H1 (cell line): ENCODE measurements around the gene C1QTNF1. TPM values are rescaled to one million over a fixed set of nuclear protein-coding genes. Genes with fewer than 3 reads are reported as not detected.

Source experiments
- CTCF ChIA-PET: fragments of 300-600 bp; sonication (Branson Sonifier 250); formaldehyde crosslinking; loops from one replicate; lab custom pipeline; 2021; ENCODE audit not compliant: partially characterized antibody; lab: Charles Lee
- POLR2A ChIA-PET: fragments of 300-600 bp; sonication (Branson Sonifier 250); formaldehyde crosslinking; loops from one replicate; lab custom pipeline; 2021; ENCODE audit warnings: inconsistent platforms; ENCODE audit not compliant: partially characterized antibody; lab: Charles Lee
- DNase-seq, 2 experiments: peaks; one replicate each; pipeline versions ENCODE4 v3.0.0 to v3.0.0-alpha.2; 2010 to 2022; ENCODE audit warnings: low spot score in 2 of 2, low read depth in 1 of 2, mixed read lengths in 1 of 2
- FAIRE-seq: peaks from 2 replicates; lab custom pipeline; 2011; peaks lifted over from hg19 to GRCh38; lab: Jason Lieb, UNC
- H2AFZ ChIP-seq: 2 replicates; pipeline ENCODE4 v1.8.1; 2012; ENCODE audit warnings: low read length, inconsistent platforms
- H2AK5ac ChIP-seq: 2 replicates; pipeline ENCODE4 v1.6.1; 2013; ENCODE audit warnings: low read depth, low read length
- H2BK120ac ChIP-seq: replicated peaks from 2 replicates; pipeline ENCODE3; 2013; ENCODE audit warnings: low read depth, low read length, inconsistent platforms
- H2BK12ac ChIP-seq: 2 replicates; pipeline ENCODE4 v1.6.1; 2013; ENCODE audit warnings: low read depth, low read length
- H2BK15ac ChIP-seq: 2 replicates; pipeline ENCODE4 v1.6.1; 2013; ENCODE audit warnings: low read length
- H2BK20ac ChIP-seq: 2 replicates; pipeline ENCODE4 v1.6.1; 2013; ENCODE audit warnings: low read length
- H2BK5ac ChIP-seq: 2 replicates; pipeline ENCODE4 v1.6.1; 2013; ENCODE audit warnings: low read depth, low read length
- H3K14ac ChIP-seq: 2 replicates; pipeline ENCODE4 v1.6.1; 2013; ENCODE audit warnings: inconsistent platforms; ENCODE audit not compliant: insufficient read length
- H3K18ac ChIP-seq: 2 replicates; pipeline ENCODE4 v1.6.1; 2013; ENCODE audit warnings: low read length; ENCODE audit errors: extremely low read depth
- H3K23ac ChIP-seq: 2 replicates; pipeline ENCODE4 v1.6.1; 2013; ENCODE audit warnings: inconsistent platforms; ENCODE audit not compliant: insufficient read length
- H3K23me2 ChIP-seq: 2 replicates; pipeline ENCODE4 v1.6.1; 2013; ENCODE audit warnings: low read depth, low read length
- H3K27ac ChIP-seq: 2 replicates; pipeline ENCODE4 v1.6.1; 2011; ENCODE audit warnings: low read depth, low read length, inconsistent platforms
- H3K27me3 ChIP-seq, 4 experiments: replicated peaks in 1 of 4; 1 replicate in 1 of 4; 2 replicates in 3 of 4; pipeline versions ENCODE4 v1.6.1 to v1.8.1; 2011 to 2013; ENCODE audit warnings: low read length in 3 of 4, mild to moderate bottlenecking in 3 of 4, inconsistent platforms in 2 of 4, mixed read lengths in 2 of 4, moderate library complexity in 1 of 4; ENCODE audit not compliant: control insufficient read depth in 3 of 4, insufficient read depth in 3 of 4; ENCODE audit errors: extremely low read depth in 1 of 4
- H3K36me3 ChIP-seq, 4 experiments: 2 replicates each; pipeline versions ENCODE4 v1.6.1 to v1.8.1; 2011 to 2013; ENCODE audit warnings: mild to moderate bottlenecking in 4 of 4, low read length in 3 of 4, moderate library complexity in 2 of 4, control low read depth in 1 of 4, inconsistent platforms in 1 of 4; ENCODE audit not compliant: insufficient read depth in 4 of 4, control insufficient read depth in 2 of 4
- H3K4ac ChIP-seq: replicated peaks from 2 replicates; pipeline ENCODE3; 2013; ENCODE audit warnings: low read length, low read depth, mixed read lengths, inconsistent platforms; ENCODE audit not compliant: insufficient read length
- H3K4me1 ChIP-seq, 4 experiments: replicated peaks in 1 of 4; 1 replicate in 1 of 4; 2 replicates in 3 of 4; pipeline versions ENCODE4 v1.6.1 to v1.8.1; 2011 to 2013; ENCODE audit warnings: low read length in 3 of 4, inconsistent platforms in 2 of 4, mixed read lengths in 1 of 4; ENCODE audit not compliant: insufficient read depth in 4 of 4, control insufficient read depth in 3 of 4
- H3K4me2 ChIP-seq, 2 experiments: 2 replicates each; pipeline versions ENCODE4 v1.6.1 to v1.8.1; 2011 to 2013; ENCODE audit warnings: low read depth in 2 of 2, low read length in 2 of 2, control low read depth in 1 of 2, inconsistent platforms in 1 of 2, mild to moderate bottlenecking in 1 of 2; ENCODE audit not compliant: insufficient read depth in 1 of 2
- H3K4me3 ChIP-seq, 4 experiments: fragments of 200-600, 300-600 bp in 1 of 4; sonication (generic), shearing (Covaris generic), sonication (Bioruptor Twin) in 1 of 4; 2 replicates each; pipeline versions ENCODE4 v1.5.1 to v1.8.1; 2011 to 2016; ENCODE audit warnings: low read length in 4 of 4, low read depth in 3 of 4, control low read depth in 2 of 4, inconsistent platforms in 2 of 4, mild to moderate bottlenecking in 2 of 4, mixed read lengths in 1 of 4, moderate library complexity in 1 of 4; ENCODE audit not compliant: insufficient read depth in 2 of 4; ENCODE audit errors: extremely low read depth in 1 of 4
- H3K56ac ChIP-seq: replicated peaks from 2 replicates; pipeline ENCODE3; 2013; ENCODE audit warnings: low read depth, mild to moderate bottlenecking, mixed read lengths, low read length, inconsistent platforms; ENCODE audit not compliant: insufficient read length
- H3K79me1 ChIP-seq: 2 replicates; pipeline ENCODE4 v1.6.1; 2013; ENCODE audit warnings: low read depth, low read length, control low read depth
- H3K79me2 ChIP-seq, 2 experiments: 2 replicates each; pipeline versions ENCODE4 v1.6.1 to v1.8.1; 2012 to 2013; ENCODE audit warnings: low read length in 2 of 2, mild to moderate bottlenecking in 2 of 2, inconsistent platforms in 1 of 2; ENCODE audit not compliant: insufficient read depth in 2 of 2, control insufficient read depth in 1 of 2
- H3K9ac ChIP-seq, 4 experiments: replicated peaks in 1 of 4; 1 replicate in 1 of 4; 2 replicates in 3 of 4; pipeline versions ENCODE4 v1.6.1 to v1.8.1; 2011 to 2013; ENCODE audit warnings: low read depth in 3 of 4, low read length in 3 of 4, control low read depth in 2 of 4, mild to moderate bottlenecking in 2 of 4, moderate library complexity in 2 of 4, inconsistent platforms in 1 of 4; ENCODE audit errors: extremely low read depth in 1 of 4
- H3K9me3 ChIP-seq, 2 experiments: 2 replicates each; pipeline versions ENCODE4 v1.6.1 to v1.8.1; 2012 to 2013; ENCODE audit warnings: mild to moderate bottlenecking in 2 of 2, moderate library complexity in 2 of 2, control low read depth in 1 of 2, inconsistent platforms in 1 of 2, low read depth in 1 of 2, low read length in 1 of 2, mixed read lengths in 1 of 2; ENCODE audit not compliant: insufficient read depth in 2 of 2
- H4K20me1 ChIP-seq, 2 experiments: replicated peaks in 1 of 2; 2 replicates each; pipeline versions ENCODE3 to v1.8.1; 2011 to 2013; ENCODE audit warnings: inconsistent platforms in 2 of 2, low read length in 2 of 2, mild to moderate bottlenecking in 1 of 2; ENCODE audit not compliant: insufficient read depth in 2 of 2, control insufficient read depth in 1 of 2
- H4K5ac ChIP-seq: 2 replicates; pipeline ENCODE4 v1.6.1; 2013; ENCODE audit warnings: low read length, low read depth, mixed read lengths, inconsistent platforms; ENCODE audit not compliant: insufficient read length
- H4K8ac ChIP-seq: 2 replicates; pipeline ENCODE4 v1.8.0; 2013; ENCODE audit warnings: mild to moderate bottlenecking, moderate library complexity, low read length, inconsistent platforms; ENCODE audit not compliant: insufficient read depth; ENCODE audit errors: extremely low read depth
- H4K91ac ChIP-seq: replicated peaks from 2 replicates; pipeline ENCODE3; 2013; ENCODE audit warnings: low read length, mixed read lengths, inconsistent platforms; ENCODE audit not compliant: insufficient read length
- CHD1 ChIP-seq: IDR thresholded peaks from 2 replicates; pipeline ENCODE4 v1.6.1; 2012; ENCODE audit warnings: low read depth, low read length, improper control_type of control experiment
- JUN ChIP-seq: IDR thresholded peaks from 2 replicates; pipeline ENCODE4 v1.6.1; 2011; ENCODE audit warnings: low read depth, mild to moderate bottlenecking, improper control_type of control experiment, low read length
- POU5F1 ChIP-seq: IDR thresholded peaks from 2 replicates; pipeline ENCODE4 v1.6.1; 2011; ENCODE audit warnings: low read depth, mild to moderate bottlenecking, low read length, moderate library complexity
- RBBP5 ChIP-seq: IDR thresholded peaks from 2 replicates; pipeline ENCODE4 v1.7.1; 2012; ENCODE audit warnings: low read depth, mild to moderate bottlenecking, inconsistent platforms, low read length, moderate library complexity, borderline replicate concordance
- SP4 ChIP-seq: IDR thresholded peaks from 2 replicates; pipeline ENCODE4 v1.6.1; 2012; ENCODE audit warnings: low read length, inconsistent platforms
- TCF12 ChIP-seq: IDR thresholded peaks from 2 replicates; pipeline ENCODE4 v1.6.1; 2011; ENCODE audit warnings: low read depth, mild to moderate bottlenecking, low read length
- whole genome bisulfite sequencing, 2 experiments: shearing (Covaris generic) in 1 of 2; methylation state at CpG; one replicate each; pipeline versions ENCODE4 v1.1.6 to v1.1.7; 2013 to 2015; ENCODE audit warnings: low lambda C conversion rate in 2 of 2, mixed read lengths in 2 of 2, inconsistent platforms in 1 of 2, low coverage in 1 of 2, missing lambda C conversion rate in 1 of 2; ENCODE audit not compliant: insufficient replicate concordance in 2 of 2, insufficient coverage in 1 of 2, insufficient read length in 1 of 2; ENCODE audit errors: extremely low coverage in 1 of 2, missing lambda C conversion rate in 1 of 2; 5-methylcytosine and 5-hydroxymethylcytosine counted together
- polyA plus RNA-seq, 7 experiments: library from polyadenylated mRNA; depleted of rRNA in 3 of 7; stranded (reverse) in 5 of 7; unstranded in 2 of 7; fragments of >200 nt in 5 of 7; fragments of 200-250 nt in 2 of 7; gene quantifications; 1 replicate in 5 of 7; 2 replicates in 1 of 7; 4 replicates in 1 of 7; pipeline versions ENCODE4 v1.2.1 to v1.2.3, GENCODE V29; 2011 to 2013; ENCODE audit warnings: missing spikeins in 2 of 7, mixed read lengths in 2 of 7
- total RNA-seq: library from RNA; stranded (reverse); fragmentation: NEBNext Ultra II Directional; extraction: Animal tissue kit (Norgen Biotek cat#: 25700); gene quantifications from 2 replicates; pipeline ENCODE4 v1.2.1, GENCODE V29; 2021
- TF ChIP-seq, protein P1 (sequence below): IDR thresholded peaks from 2 replicates; pipeline ENCODE4 v1.6.1; 2012; ENCODE audit warnings: inconsistent platforms
- TF ChIP-seq, protein P2 (sequence below), 3 experiments: IDR thresholded peaks; 1 replicate in 2 of 3; 2 replicates in 1 of 3; pipeline versions ENCODE4 v1.5.1 to v1.6.1; 2011; ENCODE audit warnings: low read length in 3 of 3, mild to moderate bottlenecking in 3 of 3, inconsistent platforms in 2 of 3, low read depth in 1 of 3, moderate library complexity in 1 of 3; ENCODE audit not compliant: insufficient read depth in 1 of 3; ENCODE audit errors: control extremely low read depth in 1 of 3

C1QTNF1 gene
- total and polyA plus RNA-seq, 2 of the 8 experiments (the other 6 are each of a cell fraction or from before 2014, with no cell fraction given): 1.5 to 2.5 TPM

DNA sequence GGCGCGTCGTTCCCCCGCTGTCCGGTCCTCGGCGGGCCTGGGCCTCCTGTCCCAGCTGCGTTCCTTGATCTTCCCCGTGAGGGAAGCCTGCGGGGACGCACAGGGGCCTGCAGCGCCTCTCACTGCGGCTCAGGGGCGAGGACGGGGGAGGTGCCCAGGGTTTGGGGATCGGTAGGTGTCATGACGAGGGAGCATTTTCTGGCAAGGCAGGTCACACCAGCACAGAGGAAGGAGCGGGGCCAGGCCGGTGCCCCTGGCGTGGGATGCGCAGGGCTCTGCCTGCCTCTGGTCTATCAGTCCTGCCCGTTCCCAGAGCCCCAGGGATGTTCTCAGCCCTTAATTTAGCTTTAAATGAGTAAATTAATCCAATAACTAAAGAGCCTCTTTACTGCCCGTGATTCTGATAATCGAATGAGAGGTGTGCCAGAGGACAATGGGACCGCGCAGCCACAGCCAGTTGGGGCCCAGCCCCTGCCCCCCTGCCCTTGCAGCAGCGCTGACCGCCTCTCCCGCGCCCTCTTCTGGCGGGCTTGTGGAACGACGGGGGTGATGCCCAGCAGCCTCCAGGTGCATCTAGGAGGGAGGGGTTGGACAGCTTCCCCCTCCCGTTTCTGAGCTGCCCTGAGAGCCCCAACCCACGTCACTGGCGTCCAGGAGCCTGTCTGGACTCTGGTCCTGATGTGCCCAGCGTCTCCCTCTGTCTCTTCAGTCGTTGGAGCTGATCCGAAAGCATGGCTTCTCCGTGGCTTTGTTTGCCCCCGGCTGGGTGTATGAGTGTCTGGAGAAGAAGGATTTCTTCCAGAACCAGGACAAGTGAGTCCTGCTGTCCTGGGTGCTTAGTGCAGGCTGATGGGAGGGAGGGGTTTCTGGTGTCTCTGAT is 58.6 kb downstream of the C1QTNF1 start:
- Histone ChIP-seq H3K23ac (no peak overlapping the region), H4K5ac (no peak overlapping the region), H3K9ac (no peak overlapping the region), H3K18ac (no peak overlapping the region), H3K23me2 (no peaks in the 10 kb centered on the region), H2AK5ac (no peak overlapping the region), H3K4me3 (no peak overlapping the region), H2BK120ac (no peak overlapping the region), H2BK5ac (no peak overlapping the region), H3K9me3 (no peaks in the 10 kb centered on the region), H2BK15ac (no peak overlapping the region), H3K36me3 (peaks cover 2 to 11% (median 6%) of the 10 kb centered on the region in 4 experiments; a peak in 5 of 8 replicates), H3K27ac (no peak overlapping the region), H3K4me1 (peaks cover 0 to 2% (median under 1%) of the 10 kb centered on the region in 4 experiments; a peak in 1 of 7 replicates), H2BK20ac (no peak overlapping the region), H3K14ac (no peak overlapping the region), H2AFZ (no peak overlapping the region), H3K4ac (no peak overlapping the region), H4K8ac (no peak overlapping the region; the same call in 1 of the 2 replicates), H3K79me2 (no peaks in the 10 kb centered on the region), H4K91ac (no peak overlapping the region), H2BK12ac (no peak overlapping the region), H3K56ac (no peak overlapping the region), H3K4me2 (no peak overlapping the region), H4K20me1 (peaks cover 3 to 5% of the 10 kb centered on the region in 2 experiments), H3K79me1 (no peaks in the 10 kb centered on the region), H3K27me3 (no peaks in the 10 kb centered on the region)
- CTCF ChIA-PET: interaction anchor here (0.6 to 11.5 kb wide), 43 partner anchors 8 to 728 kb away, joined by 3 to 291 read pairs (median 4); partner anchors contain the start of gene ENGASE
- 64% methylated on average over 38 of the region's 41 CpGs; no CpG with 5 or more reads in 1 of the 2 experiments for whole genome bisulfite sequencing, 2 experiments
- POLR2A ChIA-PET: no interaction called here
- DNase-seq (peak in 1 of 2 experiments; percentile 91), FAIRE-seq (no peak)
- peak; percentile 66; the same call in 1 of the 2 replicates for TF ChIP-seq TCF12
- TF ChIP-seq SP4: no peak
- TF ChIP-seq RBBP5: no peak
- TF ChIP-seq, protein P1, sequence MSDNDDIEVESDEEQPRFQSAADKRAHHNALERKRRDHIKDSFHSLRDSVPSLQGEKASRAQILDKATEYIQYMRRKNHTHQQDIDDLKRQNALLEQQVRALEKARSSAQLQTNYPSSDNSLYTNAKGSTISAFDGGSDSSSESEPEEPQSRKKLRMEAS: peak; percentile 29; the same call in 1 of the 2 replicates
- TF ChIP-seq POU5F1: no peak
- TF ChIP-seq, protein P2, sequence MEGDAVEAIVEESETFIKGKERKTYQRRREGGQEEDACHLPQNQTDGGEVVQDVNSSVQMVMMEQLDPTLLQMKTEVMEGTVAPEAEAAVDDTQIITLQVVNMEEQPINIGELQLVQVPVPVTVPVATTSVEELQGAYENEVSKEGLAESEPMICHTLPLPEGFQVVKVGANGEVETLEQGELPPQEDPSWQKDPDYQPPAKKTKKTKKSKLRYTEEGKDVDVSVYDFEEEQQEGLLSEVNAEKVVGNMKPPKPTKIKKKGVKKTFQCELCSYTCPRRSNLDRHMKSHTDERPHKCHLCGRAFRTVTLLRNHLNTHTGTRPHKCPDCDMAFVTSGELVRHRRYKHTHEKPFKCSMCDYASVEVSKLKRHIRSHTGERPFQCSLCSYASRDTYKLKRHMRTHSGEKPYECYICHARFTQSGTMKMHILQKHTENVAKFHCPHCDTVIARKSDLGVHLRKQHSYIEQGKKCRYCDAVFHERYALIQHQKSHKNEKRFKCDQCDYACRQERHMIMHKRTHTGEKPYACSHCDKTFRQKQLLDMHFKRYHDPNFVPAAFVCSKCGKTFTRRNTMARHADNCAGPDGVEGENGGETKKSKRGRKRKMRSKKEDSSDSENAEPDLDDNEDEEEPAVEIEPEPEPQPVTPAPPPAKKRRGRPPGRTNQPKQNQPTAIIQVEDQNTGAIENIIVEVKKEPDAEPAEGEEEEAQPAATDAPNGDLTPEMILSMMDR (IDR thresholded peaks at IDR 0.05; ENCODE audit: control extremely low read depth in 1 of 3, insufficient read depth in 1 of 3, low read depth in 1 of 3, low read length in 3 of 3): peak; percentile 93 to 95 (median 94)
- TF ChIP-seq CHD1: no peak
- TF ChIP-seq JUN: no peak
